ENCODE results near the gene HERPUD1.

The HERPUD1 gene

DNA sequence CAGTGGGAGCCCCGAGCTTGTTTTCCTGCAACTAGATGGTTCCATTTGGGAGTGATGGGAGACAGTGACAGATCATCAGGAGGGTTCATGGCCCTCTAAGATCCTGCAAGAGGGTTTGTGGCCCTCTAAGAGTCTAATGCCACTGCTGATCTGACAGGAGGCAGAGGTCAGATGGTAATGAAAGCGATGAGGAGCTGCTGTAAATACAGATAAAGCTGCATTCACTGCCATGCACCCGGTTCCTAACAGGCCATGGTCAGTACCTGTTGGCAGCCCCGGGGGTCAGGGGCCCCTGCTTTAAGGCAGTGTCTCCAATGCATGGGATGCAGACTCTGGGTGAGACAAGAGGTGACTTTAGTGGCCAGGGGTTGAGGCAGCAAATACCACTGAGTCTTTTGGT is 36.1 kb upstream of the HERPUD1 start:
- Histone ChIP-seq H2AK5ac (ENCODE audit: low read length) (no peak overlapping the region), H3K14ac (ENCODE audit: low read length) (no peak overlapping the region), H3K79me1 (ENCODE audit: low read length) (no peaks in the 10 kb centered on the region), H2BK120ac (ENCODE audit: insufficient read depth, low read length, poor library complexity) (no peak overlapping the region), H3K23ac (ENCODE audit: low read length) (no peak overlapping the region), H3K4ac (ENCODE audit: low read depth, low read length) (no peak overlapping the region), H3K36me3 (ENCODE audit: control insufficient read depth in 1 of 2, insufficient read depth in 2 of 2, low read length in 2 of 2) (no peaks in the 10 kb centered on the region), H4K8ac (ENCODE audit: low read depth, low read length) (no peak overlapping the region), H3K9ac (ENCODE audit: low read length) (no peak overlapping the region), H3K27ac (ENCODE audit: low read depth, low read length) (no peak overlapping the region), H3K27me3 (ENCODE audit: insufficient read depth, low read length) (no peaks in the 10 kb centered on the region), H3K9me3 (ENCODE audit: insufficient read depth, low read depth, low read length) (peaks cover 2% of the 10 kb centered on the region), H2AFZ (ENCODE audit: insufficient read depth, low read length, poor library complexity) (no peak overlapping the region), H4K91ac (ENCODE audit: low read depth, low read length) (no peak overlapping the region), H3K4me3 (ENCODE audit: low read depth, low read length) (no peak overlapping the region), H3K18ac (ENCODE audit: low read length) (no peak overlapping the region), H2BK12ac (ENCODE audit: low read length) (no peak overlapping the region), H3K4me2 (ENCODE audit: low read length) (no peak overlapping the region), H3K4me1 (ENCODE audit: control insufficient read depth in 1 of 2, insufficient read depth in 2 of 2, low read length in 2 of 2) (peaks cover 4 to 5% of the 10 kb centered on the region in 2 experiments), H2BK5ac (ENCODE audit: low read depth, low read length, poor library complexity) (no peak overlapping the region), H3K79me2 (ENCODE audit: control insufficient read depth, insufficient read depth, low read length, poor library complexity) (no peaks in the 10 kb centered on the region), H4K12ac (ENCODE audit: low read depth, low read length) (no peak overlapping the region)
- WGBS (ENCODE audit: extremely low coverage, insufficient coverage, insufficient read length), result no CpG with 5 or more reads among the region's 4 CpGs
- DNase-seq, result no peak

- no peak overlapping the region for H3K18ac ChIP-seq (ENCODE audit: low read length)
- H4K8ac ChIP-seq (ENCODE audit: low read depth, low read length), result no peak overlapping the region
- no peaks in the 10 kb centered on the region for H3K27me3 ChIP-seq (ENCODE audit: insufficient read depth, low read length)
- H3K9me3 ChIP-seq (ENCODE audit: insufficient read depth, low read depth, low read length), result peaks cover 2% of the 10 kb centered on the region
- no peak overlapping the region for H3K4me3 ChIP-seq (ENCODE audit: low read depth, low read length)
- H3K4me2 ChIP-seq (ENCODE audit: low read length), result no peak overlapping the region
- no peak overlapping the region for H2AK5ac ChIP-seq (ENCODE audit: low read length)
- H3K4ac ChIP-seq (ENCODE audit: low read depth, low read length), result no peak overlapping the region
- no peaks in the 10 kb centered on the region for H3K79me1 ChIP-seq (ENCODE audit: low read length)
- H3K79me2 ChIP-seq (ENCODE audit: control insufficient read depth, insufficient read depth, low read length, poor library complexity), result no peaks in the 10 kb centered on the region
- H2BK120ac ChIP-seq (ENCODE audit: insufficient read depth, low read length, poor library complexity), result no peak overlapping the region
- H4K91ac ChIP-seq (ENCODE audit: low read depth, low read length), result no peak overlapping the region
- no peak overlapping the region for H3K14ac ChIP-seq (ENCODE audit: low read length)
- H3K9ac ChIP-seq (ENCODE audit: low read length), result no peak overlapping the region
- H2BK12ac ChIP-seq (ENCODE audit: low read length), result no peak overlapping the region
- WGBS (ENCODE audit: extremely low coverage, insufficient coverage, insufficient read length), result no CpG with 5 or more reads among the region's 3 CpGs
- H3K27ac ChIP-seq (ENCODE audit: low read depth, low read length), result no peak overlapping the region
- no peak overlapping the region for H2AFZ ChIP-seq (ENCODE audit: insufficient read depth, low read length, poor library complexity)
- H2BK5ac ChIP-seq (ENCODE audit: low read depth, low read length, poor library complexity), result no peak overlapping the region
- no peak overlapping the region for H3K23ac ChIP-seq (ENCODE audit: low read length)
- no peak overlapping the region for H4K12ac ChIP-seq (ENCODE audit: low read depth, low read length)
- no peak for DNase-seq
- H3K36me3 ChIP-seq (ENCODE audit: control insufficient read depth in 1 of 2, insufficient read depth in 2 of 2, low read length in 2 of 2), result no peaks in the 10 kb centered on the region
- H3K4me1 ChIP-seq (ENCODE audit: control insufficient read depth in 1 of 2, insufficient read depth in 2 of 2, low read length in 2 of 2), result peaks cover 4 to 5% of the 10 kb centered on the region in 2 experiments
Measured at GRCh38 chr16:56896244-56896643, 35.7 kb upstream of the HERPUD1 start.

DNA sequence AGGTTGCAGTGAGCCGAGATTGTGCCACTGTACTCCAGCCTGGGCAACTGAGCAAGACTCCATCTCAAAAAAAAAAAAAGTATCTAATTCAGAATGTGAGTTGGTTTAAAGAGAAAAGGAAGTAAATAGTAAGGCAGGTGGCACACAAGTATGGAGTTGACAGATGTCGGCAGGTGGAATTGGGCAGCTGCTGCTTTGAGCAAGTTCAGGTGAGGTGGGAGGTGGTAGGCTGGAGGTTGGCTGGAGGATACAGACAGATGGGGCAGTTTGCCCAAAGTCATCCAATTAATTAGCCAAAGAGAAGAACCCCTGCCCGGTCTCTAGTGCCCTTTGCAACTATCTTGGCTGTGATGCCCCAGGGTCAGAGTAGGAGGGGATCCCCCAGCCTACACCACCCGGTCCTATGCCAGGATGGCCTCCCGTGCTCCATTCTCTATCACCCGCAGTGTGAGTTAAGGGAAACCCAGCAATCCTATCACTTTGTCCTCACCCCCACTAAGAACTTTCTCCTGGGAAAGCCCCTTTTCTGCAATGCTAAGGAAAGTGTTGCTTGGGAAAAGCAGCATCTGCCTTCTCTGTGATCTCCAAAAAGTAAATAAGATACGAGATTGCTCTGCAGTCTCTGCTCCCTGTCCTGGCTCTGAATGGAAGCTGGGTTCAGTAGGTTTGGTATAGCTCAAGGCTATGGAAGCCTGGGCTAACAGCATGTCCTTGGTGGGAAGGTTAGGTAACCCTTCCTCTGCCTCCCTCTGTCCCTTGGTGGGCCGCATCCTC is 34.7 kb upstream of the HERPUD1 start:
- no peak overlapping the region for H2BK5ac ChIP-seq (ENCODE audit: low read depth, low read length, poor library complexity)
- no peak overlapping the region for H3K18ac ChIP-seq (ENCODE audit: low read length)
- H4K8ac ChIP-seq (ENCODE audit: low read depth, low read length), result no peak overlapping the region
- no peaks in the 10 kb centered on the region for H3K79me1 ChIP-seq (ENCODE audit: low read length)
- DNase-seq, result no peak
- WGBS (ENCODE audit: extremely low coverage, insufficient coverage, insufficient read length), result no CpG with 5 or more reads among the region's 8 CpGs
- H4K91ac ChIP-seq (ENCODE audit: low read depth, low read length), result no peak overlapping the region
- no peak overlapping the region for H2AFZ ChIP-seq (ENCODE audit: insufficient read depth, low read length, poor library complexity)
- no peak overlapping the region for H3K4ac ChIP-seq (ENCODE audit: low read depth, low read length)
- H3K23ac ChIP-seq (ENCODE audit: low read length), result no peak overlapping the region
- H3K79me2 ChIP-seq (ENCODE audit: control insufficient read depth, insufficient read depth, low read length, poor library complexity), result no peaks in the 10 kb centered on the region
- peaks cover 4 to 5% of the 10 kb centered on the region in 2 experiments for H3K4me1 ChIP-seq (ENCODE audit: control insufficient read depth in 1 of 2, insufficient read depth in 2 of 2, low read length in 2 of 2)
- H2BK120ac ChIP-seq (ENCODE audit: insufficient read depth, low read length, poor library complexity), result no peak overlapping the region
- no peak overlapping the region for H2AK5ac ChIP-seq (ENCODE audit: low read length)
- no peak overlapping the region for H2BK12ac ChIP-seq (ENCODE audit: low read length)
- peaks cover 2% of the 10 kb centered on the region for H3K9me3 ChIP-seq (ENCODE audit: insufficient read depth, low read depth, low read length)
- no peak overlapping the region for H3K9ac ChIP-seq (ENCODE audit: low read length)
- no peak overlapping the region for H3K27ac ChIP-seq (ENCODE audit: low read depth, low read length)
- no peak overlapping the region for H4K12ac ChIP-seq (ENCODE audit: low read depth, low read length)
- no peak overlapping the region for H3K4me2 ChIP-seq (ENCODE audit: low read length)
- no peaks in the 10 kb centered on the region for H3K36me3 ChIP-seq (ENCODE audit: control insufficient read depth in 1 of 2, insufficient read depth in 2 of 2, low read length in 2 of 2)
- no peak overlapping the region for H3K14ac ChIP-seq (ENCODE audit: low read length)
- no peak overlapping the region for H3K4me3 ChIP-seq (ENCODE audit: low read depth, low read length)
- no peaks in the 10 kb centered on the region for H3K27me3 ChIP-seq (ENCODE audit: insufficient read depth, low read length)

DNA sequence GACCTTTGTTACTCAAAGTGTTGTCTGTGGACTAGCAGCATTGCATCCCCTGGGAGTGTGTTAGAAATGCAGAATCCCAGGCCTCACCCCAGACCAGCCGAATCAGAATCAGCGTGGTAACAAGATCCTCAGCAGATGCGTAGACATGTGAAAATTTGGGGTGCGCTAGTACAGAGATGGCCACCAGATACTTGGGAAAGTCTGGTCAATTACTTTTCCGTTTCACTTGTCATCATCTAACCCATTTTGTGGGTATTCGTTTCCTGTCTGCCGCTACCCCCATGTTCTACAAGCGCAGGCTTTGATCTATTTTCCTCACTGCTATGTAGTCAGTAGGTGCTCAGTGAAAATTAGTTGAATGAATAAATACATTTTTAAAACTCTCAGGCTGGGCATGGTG is 33.1 kb upstream of the HERPUD1 start:
- WGBS (ENCODE audit: extremely low coverage, insufficient coverage, insufficient read length), result no CpG with 5 or more reads among the region's 8 CpGs
- Histone ChIP-seq H2AK5ac (ENCODE audit: low read length) (no peak overlapping the region), H3K4me2 (ENCODE audit: low read length) (no peak overlapping the region), H4K12ac (ENCODE audit: low read depth, low read length) (no peak overlapping the region), H2BK12ac (ENCODE audit: low read length) (no peak overlapping the region), H2BK120ac (ENCODE audit: insufficient read depth, low read length, poor library complexity) (no peak overlapping the region), H3K36me3 (ENCODE audit: control insufficient read depth in 1 of 2, insufficient read depth in 2 of 2, low read length in 2 of 2) (no peaks in the 10 kb centered on the region), H3K4me3 (ENCODE audit: low read depth, low read length) (no peak overlapping the region), H3K9me3 (ENCODE audit: insufficient read depth, low read depth, low read length) (peaks cover 2% of the 10 kb centered on the region), H4K8ac (ENCODE audit: low read depth, low read length) (no peak overlapping the region), H3K23ac (ENCODE audit: low read length) (no peak overlapping the region), H3K4ac (ENCODE audit: low read depth, low read length) (no peak overlapping the region), H4K91ac (ENCODE audit: low read depth, low read length) (no peak overlapping the region), H3K79me2 (ENCODE audit: control insufficient read depth, insufficient read depth, low read length, poor library complexity) (no peaks in the 10 kb centered on the region), H3K14ac (ENCODE audit: low read length) (no peak overlapping the region), H3K9ac (ENCODE audit: low read length) (no peak overlapping the region), H3K4me1 (ENCODE audit: control insufficient read depth in 1 of 2, insufficient read depth in 2 of 2, low read length in 2 of 2) (peaks cover 4 to 7% of the 10 kb centered on the region in 2 experiments), H2AFZ (ENCODE audit: insufficient read depth, low read length, poor library complexity) (no peak overlapping the region), H3K18ac (ENCODE audit: low read length) (no peak overlapping the region), H2BK5ac (ENCODE audit: low read depth, low read length, poor library complexity) (no peak overlapping the region), H3K79me1 (ENCODE audit: low read length) (no peaks in the 10 kb centered on the region), H3K27ac (ENCODE audit: low read depth, low read length) (no peak overlapping the region), H3K27me3 (ENCODE audit: insufficient read depth, low read length) (no peaks in the 10 kb centered on the region)
- DNase-seq, result no peak

All from trophoblast cell (in vitro differentiated cells and primary cell).